Measurements from ENCODE around the gene LAMA5. TPM values are rescaled to one million over a fixed set of nuclear protein-coding genes. Genes with fewer than 3 reads are reported as not detected.
A peak's percentile ranks its signal among the peaks of the same experiment; 100 is the strongest.

LAMA5 gene
- total RNA-seq, 2 donors from 2014 or later = 315 to 369 TPM

GRCh38 chr20:62360854-62361798, 6.0 kb downstream of the LAMA5 start:
- Mint-ChIP-seq H3K27me3 (ENCODE audit: insufficient read depth) (no peaks in the 10 kb centered on the region), H3K4me1 (peaks cover 27% of the 10 kb centered on the region), H3K27ac (peak overlapping the region; percentile 96), H3K9me3 (no peaks in the 10 kb centered on the region), H3K36me3 (ENCODE audit: low read depth) (peaks cover 3% of the 10 kb centered on the region), H3K4me3 (peak overlapping the region; percentile 17)
- peak; percentile 87 for DNase-seq
- no peak for TF ChIP-seq CTCF (conservative IDR thresholded peaks at IDR 0.05)
- Histone ChIP-seq H3K27ac (ENCODE audit: low read depth, low read length) (peak overlapping the region; percentile 81), H3K9ac (ENCODE audit: extremely low read depth, low read length, poor library complexity, severe bottlenecking) (peak overlapping the region; percentile 82), H3K36me3 (ENCODE audit: control insufficient read depth, insufficient read depth, low read length) (peaks cover 23% of the 10 kb centered on the region), H3K9me3 (ENCODE audit: control insufficient read depth, low read length) (no peaks in the 10 kb centered on the region), H3K27me3 (ENCODE audit: control insufficient read depth, insufficient read depth, low read length, poor library complexity, severe bottlenecking) (no peaks in the 10 kb centered on the region), H3K4me3 (ENCODE audit: low read length) (no peak overlapping the region), H3K4me1 (ENCODE audit: control insufficient read depth, insufficient read depth, low read length) (peaks cover 46% of the 10 kb centered on the region)
- 71 to 78% methylated on average over 11 to 25 of the region's 25 CpGs for WGBS, 2 experiments (ENCODE audit: insufficient coverage in 1 of 2, insufficient read length in 1 of 2)

DNA sequence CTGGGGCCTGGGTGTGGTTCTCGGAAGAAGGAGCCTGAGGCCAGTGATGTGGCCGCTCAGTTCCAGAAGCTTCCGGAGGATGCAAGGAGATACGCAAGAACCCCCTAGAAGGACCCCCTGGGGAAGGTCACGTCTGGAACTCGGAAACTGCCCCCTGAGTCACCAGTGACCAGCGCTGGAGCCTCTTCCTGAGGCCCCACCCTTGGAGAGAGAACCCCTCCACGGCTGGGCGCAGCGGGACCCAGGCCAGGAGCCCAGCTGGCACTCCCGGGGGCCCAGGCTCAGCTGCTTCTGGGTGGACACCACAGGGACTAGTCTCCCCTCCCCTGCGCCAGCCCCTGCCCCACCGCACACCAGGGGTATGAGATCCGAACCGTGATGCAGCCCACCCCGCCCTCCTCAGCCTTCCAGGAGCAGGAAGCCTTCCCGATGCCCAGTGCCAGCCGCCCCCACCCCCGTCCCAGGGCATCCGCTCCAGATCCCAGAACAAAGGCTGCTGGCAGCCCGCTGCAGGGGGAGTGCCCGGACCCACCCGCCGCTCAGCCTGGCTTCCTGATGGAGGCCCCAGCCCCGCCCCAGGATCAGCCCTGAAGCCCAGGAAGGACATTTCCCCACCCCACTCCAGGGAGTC, 7.5 kb downstream of the LAMA5 start:
- peaks cover 3% of the 10 kb centered on the region for H3K36me3 Mint-ChIP-seq (ENCODE audit: low read depth)
- no peak overlapping the region for H3K27ac Mint-ChIP-seq
- H3K9me3 Mint-ChIP-seq = no peaks in the 10 kb centered on the region
- 92 to 94% methylated on average over 11 to 25 of the region's 25 CpGs for WGBS, 2 experiments (ENCODE audit: insufficient coverage in 1 of 2, insufficient read length in 1 of 2)
- Histone ChIP-seq H3K27me3 (ENCODE audit: control insufficient read depth, insufficient read depth, low read length, poor library complexity, severe bottlenecking) (no peaks in the 10 kb centered on the region), H3K4me1 (ENCODE audit: control insufficient read depth, insufficient read depth, low read length) (peaks cover 45% of the 10 kb centered on the region), H3K9ac (ENCODE audit: extremely low read depth, low read length, poor library complexity, severe bottlenecking) (no peak overlapping the region), H3K9me3 (ENCODE audit: control insufficient read depth, low read length) (no peaks in the 10 kb centered on the region), H3K27ac (ENCODE audit: low read depth, low read length) (no peak overlapping the region), H3K4me3 (ENCODE audit: low read length) (no peak overlapping the region), H3K36me3 (ENCODE audit: control insufficient read depth, insufficient read depth, low read length) (peaks cover 30% of the 10 kb centered on the region)
- H3K4me3 Mint-ChIP-seq = no peak overlapping the region
- DNase-seq = peak; percentile 47
- H3K4me1 Mint-ChIP-seq = peaks cover 26% of the 10 kb centered on the region
- no peaks in the 10 kb centered on the region for H3K27me3 Mint-ChIP-seq (ENCODE audit: insufficient read depth)
- no peak for TF ChIP-seq CTCF (conservative IDR thresholded peaks at IDR 0.05)

GRCh38 chr20:62359043-62359490, 8.0 kb downstream of the LAMA5 start:
- no peak overlapping the region for H3K9ac ChIP-seq (ENCODE audit: extremely low read depth, low read length, poor library complexity, severe bottlenecking)
- H3K36me3 Mint-ChIP-seq (ENCODE audit: low read depth) = peaks cover 3% of the 10 kb centered on the region
- H3K27ac Mint-ChIP-seq = peak overlapping the region; percentile 70
- peaks cover 40% of the 10 kb centered on the region for H3K4me1 ChIP-seq (ENCODE audit: control insufficient read depth, insufficient read depth, low read length)
- no peaks in the 10 kb centered on the region for H3K27me3 Mint-ChIP-seq (ENCODE audit: insufficient read depth)
- H3K4me3 Mint-ChIP-seq = no peak overlapping the region
- no peaks in the 10 kb centered on the region for H3K9me3 Mint-ChIP-seq
- 94 to 97% methylated on average over 6 to 16 of the region's 16 CpGs for WGBS, 2 experiments (ENCODE audit: insufficient coverage in 1 of 2, insufficient read length in 1 of 2)
- no peaks in the 10 kb centered on the region for H3K9me3 ChIP-seq (ENCODE audit: control insufficient read depth, low read length)
- no peaks in the 10 kb centered on the region for H3K27me3 ChIP-seq (ENCODE audit: control insufficient read depth, insufficient read depth, low read length, poor library complexity, severe bottlenecking)
- no peak for TF ChIP-seq CTCF (conservative IDR thresholded peaks at IDR 0.05)
- H3K4me1 Mint-ChIP-seq = peaks cover 23% of the 10 kb centered on the region
- no peak overlapping the region for H3K4me3 ChIP-seq (ENCODE audit: low read length)
- H3K27ac ChIP-seq (ENCODE audit: low read depth, low read length) = no peak overlapping the region
- H3K36me3 ChIP-seq (ENCODE audit: control insufficient read depth, insufficient read depth, low read length) = peaks cover 30% of the 10 kb centered on the region
- peak; percentile 51 for DNase-seq

All from endodermal cell (in vitro differentiated cells).